GM12801 (cell line): ENCODE results near the gene KLHL36.

Experiments used
- CTCF ChIP-seq: IDR thresholded peaks from one replicate; pipeline ENCODE4 v1.5.1; 2011; ENCODE audit warnings: control low read depth; ENCODE audit not compliant: insufficient read length; ENCODE audit errors: extremely low read depth

The KLHL36 gene

GRCh38 chr16:84677017-84677803, 28.9 kb downstream of the KLHL36 start:
- TF ChIP-seq CTCF: no peak

- TF ChIP-seq CTCF: no peak
These were observed 29.5 kb downstream of the KLHL36 start for GRCh38 chr16:84677849-84678248.

- no peak for TF ChIP-seq CTCF
These were observed 30.2 kb downstream of the KLHL36 start for GRCh38 chr16:84678541-84678940.

GRCh38 chr16:84680165-84680842, 32.0 kb downstream of the KLHL36 start:
- TF ChIP-seq CTCF: no peak

DNA sequence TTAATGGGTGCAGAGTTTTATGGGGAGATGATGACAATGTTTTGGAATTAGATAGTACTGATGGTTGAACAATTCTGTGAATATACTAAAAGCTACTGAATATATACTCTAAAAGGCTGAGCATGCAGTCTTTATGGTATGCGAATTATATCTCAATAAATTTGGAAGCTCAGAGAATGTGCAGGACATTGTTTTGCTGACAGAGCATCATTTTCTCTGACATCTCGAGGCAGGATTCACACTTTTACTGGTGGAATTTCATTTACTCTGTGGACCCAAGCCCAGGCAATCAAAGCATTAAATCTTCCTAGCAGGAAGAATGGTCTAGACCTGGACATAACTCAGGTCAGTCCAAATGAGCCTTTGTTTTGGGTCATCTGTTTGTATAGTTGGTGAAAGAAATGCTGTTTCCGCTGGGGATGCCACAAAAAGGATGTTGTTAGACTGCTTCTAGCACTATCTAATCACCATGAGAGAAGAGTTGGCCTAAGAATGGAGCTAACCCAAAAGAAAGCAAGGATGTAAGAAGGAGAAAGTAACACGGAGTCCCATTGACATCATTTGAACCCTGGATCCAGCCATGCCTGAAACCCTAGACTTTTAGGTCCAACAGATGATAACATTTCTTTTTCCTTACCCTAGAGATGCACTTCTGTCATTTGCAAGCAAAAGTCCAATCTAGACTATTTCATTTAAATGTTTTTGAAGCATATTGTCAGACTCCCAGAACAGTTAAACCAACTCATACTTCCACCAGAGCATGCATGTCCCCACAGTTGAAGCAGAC, 32.7 kb downstream of the KLHL36 start:
- TF ChIP-seq CTCF: no peak

DNA sequence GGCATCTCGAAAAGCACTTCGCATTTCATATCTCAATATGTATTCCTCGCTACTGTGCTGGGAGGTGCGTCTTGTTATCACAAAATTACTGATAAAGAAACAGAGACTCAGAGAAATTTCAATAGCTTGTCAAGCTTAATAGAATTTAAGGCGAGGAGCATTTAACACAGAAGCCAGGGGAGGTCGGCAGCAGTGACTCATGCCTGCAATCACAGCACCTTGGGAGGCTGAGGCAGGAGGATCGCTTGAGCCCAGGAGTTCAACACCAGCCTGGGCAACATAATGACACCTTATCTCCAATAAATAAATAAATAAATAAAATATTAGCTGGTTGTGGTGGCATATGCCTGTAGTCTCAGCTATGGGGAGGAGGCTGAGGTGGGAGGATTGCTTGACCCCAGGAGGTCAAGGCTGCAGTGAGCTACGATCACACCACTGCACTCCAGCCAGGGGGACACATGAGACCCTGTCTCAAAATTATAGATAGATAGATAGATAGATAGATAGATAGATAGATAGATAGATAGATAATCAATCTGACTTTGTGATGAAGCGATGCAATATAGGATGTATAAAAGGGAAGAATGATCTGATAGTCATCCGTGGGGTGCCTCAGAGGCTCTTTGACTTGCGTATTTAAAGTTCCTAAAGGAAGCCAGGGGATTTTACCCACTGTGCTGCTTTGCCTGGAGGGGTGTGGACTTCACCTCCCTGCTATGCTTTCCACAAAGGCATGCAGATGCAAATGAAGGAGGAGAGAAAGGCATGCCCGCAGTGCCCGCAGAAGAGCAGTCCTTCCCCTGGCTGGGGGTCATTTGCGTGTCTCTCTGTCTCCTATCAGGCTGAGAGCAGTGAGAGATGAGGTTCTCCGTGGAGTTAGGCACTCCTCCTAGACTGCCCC, 35.6 kb downstream of the KLHL36 start:
- TF ChIP-seq CTCF: no peak
